IMR-90 (cell line): ENCODE measurements around the gene STXBP2. TPM values are rescaled to one million over a fixed set of nuclear protein-coding genes. Genes with fewer than 3 reads are reported as not detected.

Experiments used
- ATAC-seq: fragments of 200-7000 bp; cut with Tn5 transposase; 2 replicates; pipeline ENCODE4 v1.9.1; 2020; ENCODE audit warnings: low read depth, mild to moderate bottlenecking, moderate library complexity
- BruUV-seq: library from RNA; stranded (reverse); fragments of 400-500 nt; replicated peaks from 2 replicates; lab custom pipeline; 2021; lab: Mats Ljungman, UMichigan
- CTCF ChIA-PET: fragments of 300-600 bp; formaldehyde crosslinking; extraction: SDS; loops from one replicate; lab custom pipeline; 2021; ENCODE audit warnings: antibody characterized with exemption; lab: Yijun Ruan, JAX
- POLR2A ChIA-PET: fragments of 300-600 bp; sonication (Branson Sonifier 250); formaldehyde crosslinking; loops from one replicate; lab custom pipeline; 2022; ENCODE audit warnings: antibody characterized with exemption; ENCODE audit not compliant: unreplicated experiment; lab: Charles Lee
- DNase-seq: peaks from one replicate; pipeline ENCODE4 v3.0.0; 2013
- H2AFZ ChIP-seq: replicated peaks from 2 replicates; pipeline ENCODE3; 2013; ENCODE audit warnings: low read length, mild to moderate bottlenecking; ENCODE audit not compliant: poor library complexity
- H2AK5ac ChIP-seq: 2 replicates; pipeline ENCODE4 v1.6.1; 2013; ENCODE audit warnings: low read depth, low read length, inconsistent platforms
- H2AK9ac ChIP-seq: replicated peaks from 2 replicates; pipeline ENCODE3; 2013; ENCODE audit warnings: mild to moderate bottlenecking, low read depth, low read length, moderate library complexity; ENCODE audit not compliant: poor library complexity
- H2BK120ac ChIP-seq: 2 replicates; pipeline ENCODE4 v1.6.1; 2013; ENCODE audit warnings: low read depth, low read length, inconsistent platforms
- H2BK15ac ChIP-seq: 3 replicates; pipeline ENCODE4 v1.6.1; 2013; ENCODE audit warnings: low read depth, low read length, inconsistent platforms
- H2BK20ac ChIP-seq: 2 replicates; pipeline ENCODE4 v1.6.1; 2013; ENCODE audit warnings: low read depth, mild to moderate bottlenecking, inconsistent platforms, low read length, moderate library complexity
- H2BK5ac ChIP-seq: 2 replicates; pipeline ENCODE4 v1.6.1; 2013; ENCODE audit warnings: mild to moderate bottlenecking, low read depth, low read length, inconsistent platforms; ENCODE audit not compliant: poor library complexity, severe bottlenecking
- H3K14ac ChIP-seq: replicated peaks from 2 replicates; pipeline ENCODE4 v1.6.1; 2013; ENCODE audit warnings: low read depth, low read length, inconsistent platforms
- H3K18ac ChIP-seq: 2 replicates; pipeline ENCODE4 v1.6.1; 2013; ENCODE audit warnings: low read depth, low read length, control low read depth
- H3K23ac ChIP-seq: 2 replicates; pipeline ENCODE4 v1.6.1; 2013; ENCODE audit warnings: low read depth, low read length, inconsistent platforms
- H3K27ac ChIP-seq: 2 replicates; pipeline ENCODE4 v1.5.1; 2013; ENCODE audit warnings: mild to moderate bottlenecking, control low read depth, low read length; ENCODE audit not compliant: insufficient read depth
- H3K27me3 ChIP-seq: 2 replicates; pipeline ENCODE4 v1.6.1; 2013; ENCODE audit warnings: low read length; ENCODE audit not compliant: control insufficient read depth, insufficient read depth
- H3K36me3 ChIP-seq: 2 replicates; pipeline ENCODE4 v1.6.1; 2013; ENCODE audit warnings: low read length, mixed read lengths; ENCODE audit not compliant: control insufficient read depth, insufficient read depth
- H3K4ac ChIP-seq: 2 replicates; pipeline ENCODE4 v1.6.1; 2013; ENCODE audit warnings: low read depth, low read length, inconsistent platforms
- H3K4me1 ChIP-seq: 2 replicates; pipeline ENCODE4 v1.6.1; 2013; ENCODE audit warnings: low read length, mixed read lengths; ENCODE audit not compliant: control insufficient read depth, insufficient read depth
- H3K4me2 ChIP-seq: 2 replicates; pipeline ENCODE4 v1.6.1; 2013; ENCODE audit warnings: low read depth, mild to moderate bottlenecking, control low read depth, low read length, moderate library complexity
- H3K4me3 ChIP-seq: 2 replicates; pipeline ENCODE4 v1.5.1; 2013; ENCODE audit warnings: low read depth, mild to moderate bottlenecking, control low read depth, low read length, moderate library complexity; ENCODE audit not compliant: insufficient read depth
- H3K56ac ChIP-seq: 2 replicates; pipeline ENCODE4 v1.6.1; 2013; ENCODE audit warnings: low read length, inconsistent platforms; ENCODE audit not compliant: insufficient read depth; ENCODE audit errors: extremely low read depth
- H3K79me1 ChIP-seq, 2 experiments: 2 replicates each; pipeline ENCODE4 v1.6.1; 2013; ENCODE audit warnings: low read length in 2 of 2, inconsistent platforms in 1 of 2, low read depth in 1 of 2
- H3K9ac ChIP-seq: 2 replicates; pipeline ENCODE4 v1.6.1; 2013; ENCODE audit warnings: low read depth, low read length, control low read depth
- H3K9me1 ChIP-seq: 2 replicates; pipeline ENCODE4 v1.6.1; 2013; ENCODE audit warnings: low read length, inconsistent platforms; ENCODE audit not compliant: insufficient read depth
- H3K9me3 ChIP-seq: 2 replicates; pipeline ENCODE4 v1.6.1; 2013; ENCODE audit warnings: low read length; ENCODE audit not compliant: control insufficient read depth, insufficient read depth
- H4K20me1 ChIP-seq: 2 replicates; pipeline ENCODE4 v1.6.1; 2013; ENCODE audit warnings: low read length, inconsistent platforms; ENCODE audit not compliant: insufficient read depth
- H4K5ac ChIP-seq: 2 replicates; pipeline ENCODE4 v1.6.1; 2013; ENCODE audit warnings: mild to moderate bottlenecking, low read depth, low read length, control low read depth
- H4K8ac ChIP-seq, 2 experiments: 2 replicates each; pipeline ENCODE4 v1.6.1; 2013; ENCODE audit warnings: low read depth in 2 of 2, low read length in 2 of 2, control low read depth in 1 of 2, inconsistent platforms in 1 of 2
- H4K91ac ChIP-seq: 2 replicates; pipeline ENCODE4 v1.6.1; 2013; ENCODE audit warnings: low read depth, low read length, inconsistent platforms; ENCODE audit not compliant: insufficient read depth
- BHLHE40 ChIP-seq: fragments of 150-350 bp; IDR thresholded peaks from 2 replicates; pipeline ENCODE4 v1.6.1; 2016; ENCODE audit warnings: mild to moderate bottlenecking, low read depth, low read length
- CHD1 ChIP-seq: IDR thresholded peaks from 2 replicates; pipeline ENCODE4 v1.6.1; 2012; ENCODE audit warnings: low read depth, low read length, improper control_type of control experiment
- CTCF ChIP-seq: conservative IDR thresholded peaks from 2 replicates; pipeline ENCODE4 v1.5.1; 2012; ENCODE audit warnings: mild to moderate bottlenecking, low read depth, low read length, improper control_type of control experiment
- ELK1 ChIP-seq: fragments of 150-350 bp; IDR thresholded peaks from 2 replicates; pipeline ENCODE4 v1.6.1; 2016; ENCODE audit warnings: low read depth, mild to moderate bottlenecking, low read length, moderate library complexity, borderline replicate concordance
- FOS ChIP-seq: fragments of 150-350 bp; IDR thresholded peaks from 2 replicates; pipeline ENCODE4 v1.6.1; 2016; ENCODE audit warnings: low read depth, low read length
- MAFK ChIP-seq: IDR thresholded peaks from 2 replicates; pipeline ENCODE4 v1.6.1; 2012; ENCODE audit warnings: low read depth, low read length, improper control_type of control experiment
- MAZ ChIP-seq: IDR thresholded peaks from 2 replicates; pipeline ENCODE4 v1.6.1; 2012; ENCODE audit warnings: low read depth, mild to moderate bottlenecking, low read length, improper control_type of control experiment, moderate library complexity, borderline replicate concordance
- MXI1 ChIP-seq: IDR thresholded peaks from 2 replicates; pipeline ENCODE4 v1.6.1; 2012; ENCODE audit warnings: low read depth, mild to moderate bottlenecking, low read length, moderate library complexity, borderline replicate concordance
- NFE2L2 ChIP-seq: fragments of 150-350 bp; IDR thresholded peaks from 2 replicates; pipeline ENCODE4 v1.6.1; 2016; ENCODE audit warnings: low read depth, mild to moderate bottlenecking, low read length
- POLR2A ChIP-seq: IDR thresholded peaks from 2 replicates; pipeline ENCODE4 v1.6.1; 2012; ENCODE audit warnings: mild to moderate bottlenecking, low read depth, low read length
- RAD21 ChIP-seq: IDR thresholded peaks from 2 replicates; pipeline ENCODE4 v1.6.1; 2012; ENCODE audit warnings: low read length, improper control_type of control experiment
- RFX5 ChIP-seq: IDR thresholded peaks from 2 replicates; pipeline ENCODE4 v1.8.0; 2012; ENCODE audit warnings: low read depth, mild to moderate bottlenecking, low read length, moderate library complexity
- SMC3 ChIP-seq: fragments of 150-350 bp; IDR thresholded peaks from 2 replicates; pipeline ENCODE4 v1.6.1; 2016; ENCODE audit warnings: low read depth, mild to moderate bottlenecking, antibody characterized with exemption, low read length, moderate library complexity
- WGBS, 2 experiments: methylation state at CpG; one replicate each; pipeline versions ENCODE4 v1.1.5 to v1.1.7; 2013; ENCODE audit warnings: missing lambda C conversion rate in 2 of 2; ENCODE audit not compliant: insufficient read length in 1 of 2; ENCODE audit errors: extremely low coverage in 2 of 2; 5-methylcytosine and 5-hydroxymethylcytosine counted together
- dilution Hi-C: fragments of 300-500 bp; cut with HindIII; formaldehyde crosslinking; loops from one replicate; pipeline ENCODE4 v1.14.3; 2018; ENCODE audit warnings: low sequenced_read_pairs; ENCODE audit not compliant: unreplicated experiment
- in situ Hi-C: fragments of 300-500 bp; cut with MboI; formaldehyde crosslinking; loops from 3 replicates; pipeline ENCODE4 v1.14.3; 2019; ENCODE audit warnings: low sequenced_read_pairs, inconsistent platforms, mixed read lengths
- intact Hi-C: fragments of 100-400 bp; cut with micrococcal nuclease; formaldehyde crosslinking; loops from 2 replicates; pipeline ENCODE4 v1.10.0; 2022
- polyA plus RNA-seq, 3 experiments: library from polyadenylated mRNA; depleted of rRNA; stranded (reverse); fragments of >200 nt; gene quantifications; 2 replicates each; pipeline ENCODE4 v1.2.3, GENCODE V29; 2012; ENCODE audit warnings: low replicate concordance in 1 of 3
- total RNA-seq: library from RNA; depleted of rRNA; stranded (reverse); fragments of >200 nt; gene quantifications from 2 replicates; pipeline ENCODE4 v1.2.3, GENCODE V29; 2012

The STXBP2 gene
- total and polyA plus RNA-seq, 2 of the 4 experiments (the other 2 are of a cell fraction) = 3.9 to 12.6 TPM

- H3K4ac ChIP-seq = no peak within 1 kb of the TSS
- ATAC-seq (no peak), DNase-seq (no peak)
- peaks cover 2% of the 10 kb centered on the region; the same call in 1 of the 2 replicates for H3K4me1 ChIP-seq
- WGBS, 2 experiments = no CpG with 5 or more reads among the region's 10 CpGs
- no peak within 1 kb of the TSS for H2BK15ac ChIP-seq
- no TSS peak for BruUV-seq
- no peak within 1 kb of the TSS for H2AK5ac ChIP-seq
- peak within 1 kb of the TSS; percentile 63 for H2AFZ ChIP-seq
- H3K4me3 ChIP-seq = no peak within 1 kb of the TSS
- no peak within 1 kb of the TSS for H2BK20ac ChIP-seq
- in situ Hi-C loops = no loop called here
- H3K9me3 ChIP-seq = peaks cover 4% of the 10 kb centered on the region; the same call in 1 of the 2 replicates
- H2BK5ac ChIP-seq = no peak within 1 kb of the TSS
- CTCF ChIA-PET = no interaction called here
- H4K91ac ChIP-seq = no peak within 1 kb of the TSS
- intact Hi-C loops = no loop called here
- no peak within 1 kb of the TSS for H3K14ac ChIP-seq
- H3K18ac ChIP-seq = no peak within 1 kb of the TSS
- no peak within 1 kb of the TSS for H3K9ac ChIP-seq
- TF ChIP-seq MXI1 = no peak
- TF ChIP-seq RAD21 = no peak
- TF ChIP-seq CTCF = no peak
- no peak for TF ChIP-seq NFE2L2
- no peak for TF ChIP-seq POLR2A
- no peak for TF ChIP-seq BHLHE40
- no peak for TF ChIP-seq ELK1
- TF ChIP-seq FOS = no peak
- no peak for TF ChIP-seq RFX5
- TF ChIP-seq CHD1 = no peak
- TF ChIP-seq MAZ = no peak
- no peak for TF ChIP-seq SMC3
- no peak for TF ChIP-seq MAFK
- peaks cover 2% of the 10 kb centered on the region; the same call in 1 of the 2 replicates for H4K20me1 ChIP-seq
- no peak within 1 kb of the TSS for H4K5ac ChIP-seq
- H3K27me3 ChIP-seq = peaks cover 19% of the 10 kb centered on the region
- H2BK120ac ChIP-seq = no peak within 1 kb of the TSS
- H4K8ac ChIP-seq = no peak within 1 kb of the TSS
- H2AK9ac ChIP-seq = peak within 1 kb of the TSS; percentile 37
- no peaks in the 10 kb centered on the region for H3K36me3 ChIP-seq
- no peak within 1 kb of the TSS for H3K27ac ChIP-seq
- no peak within 1 kb of the TSS for H3K56ac ChIP-seq
- H3K23ac ChIP-seq = no peak within 1 kb of the TSS
- peaks cover 3% of the 10 kb centered on the region for H3K9me1 ChIP-seq
- no peak within 1 kb of the TSS for H3K4me2 ChIP-seq
- dilution Hi-C loops = no loop called here
- POLR2A ChIA-PET = no interaction called here
- H3K79me1 ChIP-seq = peaks cover 0 to 11% of the 10 kb centered on the region in 2 experiments; a peak in 3 of 4 replicates
Observed at GRCh38 chr19:7676854-7677253, 39.9 kb downstream of the STXBP2 start, which contains the start of gene MCEMP1. MCEMP1 (plus strand) TSS chr19:7677090; CDS start chr19:7677121, 31 bp downstream.
